B cell (primary cell): ENCODE data around the gene BNIP3.
"Not testable (repeated sequence)": the region's sequence is repeated elsewhere in the genome, so short reads cannot be mapped to it uniquely, and the experiment has no call there.

Experiments used
- CTCF ChIP-seq: fragments of 200-600 bp; IDR thresholded peaks from one replicate; pipeline ENCODE4 v1.8.0; 2022; ENCODE audit warnings: antibody characterized with exemption, mild to moderate bottlenecking
- EZH2 ChIP-seq: IDR thresholded peaks from 2 replicates; pipeline ENCODE4 v1.6.1; 2012; ENCODE audit warnings: borderline replicate concordance, low read depth, mild to moderate bottlenecking, moderate library complexity, low read length; ENCODE audit not compliant: insufficient read depth, poor library complexity, severe bottlenecking

GRCh38 chr10:131949908-131950307 lies 31.8 kb downstream of the BNIP3 start:
- not testable (repeated sequence) for TF ChIP-seq EZH2, CTCF
